Measurements from ENCODE around the gene SPEF1.

GRCh38 chr20:3814928-3815495 is 33.8 kb upstream of the SPEF1 start:
- TF ChIP-seq CAMTA2 (CRISPR knock-in tag; IDR thresholded peaks at IDR 0.05; ENCODE audit: borderline replicate concordance), result no peak
- TF ChIP-seq, protein P1, sequence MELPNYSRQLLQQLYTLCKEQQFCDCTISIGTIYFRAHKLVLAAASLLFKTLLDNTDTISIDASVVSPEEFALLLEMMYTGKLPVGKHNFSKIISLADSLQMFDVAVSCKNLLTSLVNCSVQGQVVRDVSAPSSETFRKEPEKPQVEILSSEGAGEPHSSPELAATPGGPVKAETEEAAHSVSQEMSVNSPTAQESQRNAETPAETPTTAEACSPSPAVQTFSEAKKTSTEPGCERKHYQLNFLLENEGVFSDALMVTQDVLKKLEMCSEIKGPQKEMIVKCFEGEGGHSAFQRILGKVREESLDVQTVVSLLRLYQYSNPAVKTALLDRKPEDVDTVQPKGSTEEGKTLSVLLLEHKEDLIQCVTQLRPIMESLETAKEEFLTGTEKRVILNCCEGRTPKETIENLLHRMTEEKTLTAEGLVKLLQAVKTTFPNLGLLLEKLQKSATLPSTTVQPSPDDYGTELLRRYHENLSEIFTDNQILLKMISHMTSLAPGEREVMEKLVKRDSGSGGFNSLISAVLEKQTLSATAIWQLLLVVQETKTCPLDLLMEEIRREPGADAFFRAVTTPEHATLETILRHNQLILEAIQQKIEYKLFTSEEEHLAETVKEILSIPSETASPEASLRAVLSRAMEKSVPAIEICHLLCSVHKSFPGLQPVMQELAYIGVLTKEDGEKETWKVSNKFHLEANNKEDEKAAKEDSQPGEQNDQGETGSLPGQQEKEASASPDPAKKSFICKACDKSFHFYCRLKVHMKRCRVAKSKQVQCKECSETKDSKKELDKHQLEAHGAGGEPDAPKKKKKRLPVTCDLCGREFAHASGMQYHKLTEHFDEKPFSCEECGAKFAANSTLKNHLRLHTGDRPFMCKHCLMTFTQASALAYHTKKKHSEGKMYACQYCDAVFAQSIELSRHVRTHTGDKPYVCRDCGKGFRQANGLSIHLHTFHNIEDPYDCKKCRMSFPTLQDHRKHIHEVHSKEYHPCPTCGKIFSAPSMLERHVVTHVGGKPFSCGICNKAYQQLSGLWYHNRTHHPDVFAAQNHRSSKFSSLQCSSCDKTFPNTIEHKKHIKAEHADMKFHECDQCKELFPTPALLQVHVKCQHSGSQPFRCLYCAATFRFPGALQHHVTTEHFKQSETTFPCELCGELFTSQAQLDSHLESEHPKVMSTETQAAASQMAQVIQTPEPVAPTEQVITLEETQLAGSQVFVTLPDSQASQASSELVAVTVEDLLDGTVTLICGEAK (IDR thresholded peaks at IDR 0.05), result no peak
- TF ChIP-seq, protein P1 (CRISPR knock-in tag; IDR thresholded peaks at IDR 0.05), result no peak
- no peak for TF ChIP-seq NFIC (IDR thresholded peaks at IDR 0.05; ENCODE audit: low read length)
